ENCODE data around the gene FAM184A.

DNA sequence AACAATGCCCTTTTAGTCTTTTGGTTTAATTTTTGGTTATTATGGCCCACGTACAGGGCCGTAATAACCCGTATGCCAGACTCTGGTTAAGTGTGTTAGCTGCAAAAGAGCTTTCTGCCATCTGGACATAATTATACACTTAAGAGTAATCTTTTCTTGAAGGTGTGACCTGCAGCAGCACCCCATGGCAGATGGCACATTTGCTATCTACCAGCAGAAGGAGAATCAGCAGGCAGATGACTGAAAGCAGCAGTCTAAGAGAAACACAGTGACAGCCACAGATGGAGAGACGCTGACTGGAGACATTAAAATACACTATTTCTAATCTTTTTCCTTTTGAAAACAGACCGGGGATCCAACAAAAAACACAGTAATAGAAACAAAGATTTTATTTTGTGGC is 165.8 kb downstream of the FAM184A start:
- TF ChIP-seq, protein P1, sequence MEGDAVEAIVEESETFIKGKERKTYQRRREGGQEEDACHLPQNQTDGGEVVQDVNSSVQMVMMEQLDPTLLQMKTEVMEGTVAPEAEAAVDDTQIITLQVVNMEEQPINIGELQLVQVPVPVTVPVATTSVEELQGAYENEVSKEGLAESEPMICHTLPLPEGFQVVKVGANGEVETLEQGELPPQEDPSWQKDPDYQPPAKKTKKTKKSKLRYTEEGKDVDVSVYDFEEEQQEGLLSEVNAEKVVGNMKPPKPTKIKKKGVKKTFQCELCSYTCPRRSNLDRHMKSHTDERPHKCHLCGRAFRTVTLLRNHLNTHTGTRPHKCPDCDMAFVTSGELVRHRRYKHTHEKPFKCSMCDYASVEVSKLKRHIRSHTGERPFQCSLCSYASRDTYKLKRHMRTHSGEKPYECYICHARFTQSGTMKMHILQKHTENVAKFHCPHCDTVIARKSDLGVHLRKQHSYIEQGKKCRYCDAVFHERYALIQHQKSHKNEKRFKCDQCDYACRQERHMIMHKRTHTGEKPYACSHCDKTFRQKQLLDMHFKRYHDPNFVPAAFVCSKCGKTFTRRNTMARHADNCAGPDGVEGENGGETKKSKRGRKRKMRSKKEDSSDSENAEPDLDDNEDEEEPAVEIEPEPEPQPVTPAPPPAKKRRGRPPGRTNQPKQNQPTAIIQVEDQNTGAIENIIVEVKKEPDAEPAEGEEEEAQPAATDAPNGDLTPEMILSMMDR (IDR thresholded peaks at IDR 0.05): no peak
- no peak for TF ChIP-seq POLR2A (IDR thresholded peaks at IDR 0.05)
